ENCODE results near the gene MIEF1. TPM values are rescaled to one million over a fixed set of nuclear protein-coding genes. Genes with fewer than 3 reads are reported as not detected.
"Not testable (repeated sequence)": the region's sequence is repeated elsewhere in the genome, so short reads cannot be mapped to it uniquely, and the experiment has no call there.

MIEF1 gene
- total and polyA plus RNA-seq, 7 experiments from 2014 or later = 17.5 to 42.3 (median 33.2) TPM

- CTCF ChIA-PET = interaction anchor here (0.5 to 1.4 kb wide), 12 partner anchors 8 to 377 kb away, joined by 3 to 9 read pairs (median 4); partner anchors contain the start of genes MIEF1 and TAB1
- POLR2A ChIA-PET = interaction anchor here (0.5 to 6.1 kb wide), 37 partner anchors 9 to 825 kb away, joined by 3 to 105 read pairs (median 5); partner anchors contain the start of genes CBX7, MIEF1, RPL3 and RPS19BP1
- Mint-ChIP-seq H3K9me3 (peaks cover 0 to 17% (median 0%) of the 10 kb centered on the region in 11 donors), H3K36me3 (peaks cover 5 to 47% (median 31%) of the 10 kb centered on the region in 5 donors), H3K4me1 (peaks cover 24 to 61% (median 43%) of the 10 kb centered on the region in 7 donors), H3K27me3 (peaks cover 0 to 4% (median 0%) of the 10 kb centered on the region in 5 donors), H3K27ac (peak overlapping the region; percentile 94 to 100 (median 97)), H3K4me3 (peak overlapping the region; percentile 83 to 99 (median 96))
- no peaks in the 10 kb centered on the region for H3K9me3 ChIP-seq (ENCODE audit: control insufficient read depth in 2 of 3, low read length in 3 of 3)
- no peaks in the 10 kb centered on the region for H3K27me3 ChIP-seq (ENCODE audit: control insufficient read depth in 2 of 2, insufficient read depth in 2 of 2, low read length in 2 of 2)
- H3K4me1 ChIP-seq (ENCODE audit: control insufficient read depth in 2 of 2, insufficient read depth in 2 of 2, low read length in 2 of 2) = peaks cover 24 to 39% of the 10 kb centered on the region in 2 donors
- intact Hi-C loops (cut with micrococcal nuclease) = loop anchor here (1.0 to 10.0 kb wide), 13 partner anchors 13 to 1765 kb away; partner anchors contain the start of genes MIEF1 (in 2 of the 2), RPL3 (in 2 of the 2), RPS19BP1 (in 2 of the 2) and TAB1 (in 2 of the 2)
- peak in 3 of 9 donors; percentile 91 to 97 (median 96) for DNase-seq
- peak overlapping the region; percentile 84 for H3K27ac ChIP-seq (ENCODE audit: low read depth, low read length)
- peaks cover 5 to 55% (median 9%) of the 10 kb centered on the region in 3 experiments for H3K36me3 ChIP-seq (ENCODE audit: control insufficient read depth in 2 of 3, insufficient read depth in 3 of 3, low read length in 3 of 3)
- ATAC-seq = peak; percentile 92
- H3K4me3 ChIP-seq (ENCODE audit: low read length) = peak overlapping the region; percentile 96
Observed at GRCh38 chr22:39519681-39520225, 17.7 kb downstream of the MIEF1 start.

DNA sequence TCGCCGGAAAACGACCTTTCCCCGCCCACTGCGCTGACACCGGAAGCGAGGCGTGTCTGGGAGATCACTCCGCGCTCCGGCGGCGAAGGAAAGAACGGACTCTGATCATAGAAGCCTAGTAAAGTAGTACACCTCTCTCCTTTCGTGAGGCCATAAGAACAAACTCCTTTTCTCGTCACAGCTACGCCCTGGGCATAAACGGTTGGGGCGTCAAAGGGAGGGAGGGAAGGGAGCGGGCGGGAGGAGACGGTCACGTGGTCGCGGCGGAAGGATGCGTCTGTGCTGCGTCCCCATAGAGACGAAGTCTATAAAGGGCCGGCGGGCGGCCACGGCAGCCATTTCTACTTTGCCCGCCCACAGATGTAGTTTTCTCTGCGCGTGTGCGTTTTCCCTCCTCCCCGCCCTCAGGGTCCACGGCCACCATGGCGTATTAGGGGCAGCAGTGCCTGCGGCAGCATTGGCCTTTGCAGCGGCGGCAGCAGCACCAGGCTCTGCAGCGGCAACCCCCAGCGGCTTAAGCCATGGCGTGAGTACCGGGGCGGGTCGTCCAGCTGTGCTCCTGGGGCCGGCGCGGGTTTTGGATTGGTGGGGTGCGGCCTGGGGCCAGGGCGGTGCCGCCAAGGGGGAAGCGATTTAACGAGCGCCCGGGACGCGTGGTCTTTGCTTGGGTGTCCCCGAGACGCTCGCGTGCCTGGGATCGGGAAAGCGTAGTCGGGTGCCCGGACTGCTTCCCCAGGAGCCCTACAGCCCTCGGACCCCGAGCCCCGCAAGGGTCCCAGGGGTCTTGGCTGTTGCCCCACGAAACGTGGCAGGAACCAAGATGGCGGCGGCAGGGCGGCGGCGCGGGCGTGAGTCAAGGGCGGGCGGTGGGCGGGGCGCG, 18.4 kb downstream of the MIEF1 start, which contains the start of gene ATF4:
Gene ATF4 (plus strand): TSS at position 337 of the 880 bp plus-strand sequence. CDS start 884 bp downstream, outside the sequence.
- peaks cover under 1 to 55% (median 9%) of the 10 kb centered on the region in 3 experiments for H3K36me3 ChIP-seq (ENCODE audit: control insufficient read depth in 2 of 3, insufficient read depth in 3 of 3, low read length in 3 of 3)
- ChIA-PET CTCF (interaction anchor here (0.5 to 1.4 kb wide), 11 partner anchors 9 to 349 kb away, joined by 3 to 9 read pairs (median 4); partner anchors contain the start of genes MIEF1 and TAB1), POLR2A (interaction anchor here (0.6 to 6.1 kb wide), 41 partner anchors 10 to 825 kb away, joined by 3 to 105 read pairs (median 4); partner anchors contain the start of genes CBX7, MIEF1, RPL3 and RPS19BP1)
- peak; percentile 78 for ATAC-seq
- H3K4me1 ChIP-seq (ENCODE audit: control insufficient read depth in 2 of 2, insufficient read depth in 2 of 2, low read length in 2 of 2) = peaks cover 28 to 39% of the 10 kb centered on the region in 2 donors
- H3K9me3 ChIP-seq (ENCODE audit: control insufficient read depth in 2 of 3, low read length in 3 of 3) = no peaks in the 10 kb centered on the region
- Mint-ChIP-seq H3K9me3 (peaks cover 0 to 17% (median 0%) of the 10 kb centered on the region in 11 donors), H3K27me3 (peaks cover 0 to 4% (median 0%) of the 10 kb centered on the region in 5 donors), H3K4me3 (peak within 1 kb of the TSS; percentile 83 to 99 (median 96)), H3K4me1 (peaks cover 31 to 61% (median 50%) of the 10 kb centered on the region in 7 donors), H3K36me3 (peaks cover 4 to 48% (median 31%) of the 10 kb centered on the region in 5 donors), H3K27ac (peak within 1 kb of the TSS; percentile 94 to 100 (median 97))
- no peaks in the 10 kb centered on the region for H3K27me3 ChIP-seq (ENCODE audit: control insufficient read depth in 2 of 2, insufficient read depth in 2 of 2, low read length in 2 of 2)
- peak; percentile 53 to 98 (median 94) for DNase-seq
- H3K4me3 ChIP-seq (ENCODE audit: low read length) = peak within 1 kb of the TSS; percentile 96
- intact Hi-C loops (cut with micrococcal nuclease) = loop anchor here (1.0 to 10.0 kb wide), 13 partner anchors 12 to 1764 kb away; partner anchors contain the start of genes MIEF1 (in 2 of the 2), RPL3 (in 2 of the 2), RPS19BP1 (in 2 of the 2) and TAB1 (in 2 of the 2)
- peak within 1 kb of the TSS; percentile 84 for H3K27ac ChIP-seq (ENCODE audit: low read depth, low read length)

GRCh38 chr22:39521106-39521885, 19.2 kb downstream of the MIEF1 start:
- H3K9me3 ChIP-seq (ENCODE audit: control insufficient read depth in 2 of 3, low read length in 3 of 3); ATAC-seq; H3K27me3 Mint-ChIP-seq; H3K27me3 ChIP-seq (ENCODE audit: control insufficient read depth in 2 of 2, insufficient read depth in 2 of 2, low read length in 2 of 2): not testable (repeated sequence)
- Mint-ChIP-seq H3K27ac (peak overlapping the region; percentile 94 to 100 (median 97)), H3K4me3 (peak overlapping the region; percentile 83 to 99 (median 96)), H3K9me3 (peaks cover 0 to 17% (median 0%) of the 10 kb centered on the region in 11 donors), H3K36me3 (peaks cover 4 to 47% (median 31%) of the 10 kb centered on the region in 5 donors), H3K4me1 (peaks cover 39 to 67% (median 51%) of the 10 kb centered on the region in 7 donors)
- DNase-seq = peak in 3 of 9 donors; percentile 8 to 23 (median 22)
- Histone ChIP-seq H3K4me1 (ENCODE audit: control insufficient read depth in 2 of 2, insufficient read depth in 2 of 2, low read length in 2 of 2) (peaks cover 32 to 39% of the 10 kb centered on the region in 2 donors), H3K27ac (ENCODE audit: low read depth, low read length) (peak overlapping the region; percentile 84), H3K4me3 (ENCODE audit: low read length) (peak overlapping the region; percentile 96), H3K36me3 (ENCODE audit: control insufficient read depth in 2 of 3, insufficient read depth in 3 of 3, low read length in 3 of 3) (peaks cover 0 to 50% (median 9%) of the 10 kb centered on the region in 3 experiments)
- POLR2A ChIA-PET = interaction anchor here (0.6 to 6.1 kb wide), 20 partner anchors 10 to 534 kb away, joined by 3 to 105 read pairs (median 6); partner anchors contain the start of genes CBX7, MIEF1, RPL3 and RPS19BP1
- CTCF ChIA-PET = interaction anchor here (0.7 kb wide), 1 partner anchor 110 kb away, joined by 5 read pairs; no protein-coding TSS in a partner anchor
- intact Hi-C loops (cut with micrococcal nuclease) = loop anchor here (2.0 to 10.0 kb wide), 5 partner anchors 280 to 1764 kb away; partner anchors contain the start of genes APOBEC3D (in 1 of the 2), CBX6 (in 1 of the 2) and RANGAP1 (in 1 of the 2)

GRCh38 chr22:39522091-39522490, 20.0 kb downstream of the MIEF1 start:
- H3K27me3 ChIP-seq (ENCODE audit: control insufficient read depth in 2 of 2, insufficient read depth in 2 of 2, low read length in 2 of 2); ATAC-seq; H3K9me3 ChIP-seq (ENCODE audit: control insufficient read depth in 2 of 3, low read length in 3 of 3); H3K27me3 Mint-ChIP-seq: not testable (repeated sequence)
- Mint-ChIP-seq H3K9me3 (peaks cover 0 to 17% (median 0%) of the 10 kb centered on the region in 11 donors), H3K27ac (peak overlapping the region; percentile 69 to 98 (median 95)), H3K4me3 (peak overlapping the region; percentile 83 to 99 (median 96)), H3K4me1 (peaks cover 42 to 71% (median 56%) of the 10 kb centered on the region in 7 donors), H3K36me3 (peaks cover 4 to 47% (median 31%) of the 10 kb centered on the region in 5 donors)
- H3K4me3 ChIP-seq (ENCODE audit: low read length) = peak overlapping the region; percentile 96
- H3K27ac ChIP-seq (ENCODE audit: low read depth, low read length) = peak overlapping the region; percentile 84
- peak in 1 of 9 donors; percentile 14 for DNase-seq
- POLR2A ChIA-PET = interaction anchor here (0.9 to 6.1 kb wide), 12 partner anchors 9 to 522 kb away, joined by 3 to 105 read pairs (median 8); partner anchors contain the start of genes MIEF1, RPS19BP1 and TAB1
- peaks cover 32 to 46% of the 10 kb centered on the region in 2 donors for H3K4me1 ChIP-seq (ENCODE audit: control insufficient read depth in 2 of 2, insufficient read depth in 2 of 2, low read length in 2 of 2)
- intact Hi-C loops (cut with micrococcal nuclease) = loop anchor here (5.0 to 10.0 kb wide), 4 partner anchors 350 to 1763 kb away; partner anchors contain the start of genes APOBEC3D (in 1 of the 2), CBX6 (in 1 of the 2) and RANGAP1 (in 1 of the 2)
- H3K36me3 ChIP-seq (ENCODE audit: control insufficient read depth in 2 of 3, insufficient read depth in 3 of 3, low read length in 3 of 3) = peaks cover 0 to 50% (median 9%) of the 10 kb centered on the region in 3 experiments
- CTCF ChIA-PET = interaction anchor here (0.7 to 1.5 kb wide), 4 partner anchors 7 to 111 kb away, joined by 4 to 5 read pairs (median 4); no protein-coding TSS in a partner anchor
